ENCODE results near the gene GNAQ. TPM values are rescaled to one million over a fixed set of nuclear protein-coding genes. Genes with fewer than 3 reads are reported as not detected.

The GNAQ gene
- total RNA-seq, 1 donor from 2014 or later = 16.2 TPM

DNA sequence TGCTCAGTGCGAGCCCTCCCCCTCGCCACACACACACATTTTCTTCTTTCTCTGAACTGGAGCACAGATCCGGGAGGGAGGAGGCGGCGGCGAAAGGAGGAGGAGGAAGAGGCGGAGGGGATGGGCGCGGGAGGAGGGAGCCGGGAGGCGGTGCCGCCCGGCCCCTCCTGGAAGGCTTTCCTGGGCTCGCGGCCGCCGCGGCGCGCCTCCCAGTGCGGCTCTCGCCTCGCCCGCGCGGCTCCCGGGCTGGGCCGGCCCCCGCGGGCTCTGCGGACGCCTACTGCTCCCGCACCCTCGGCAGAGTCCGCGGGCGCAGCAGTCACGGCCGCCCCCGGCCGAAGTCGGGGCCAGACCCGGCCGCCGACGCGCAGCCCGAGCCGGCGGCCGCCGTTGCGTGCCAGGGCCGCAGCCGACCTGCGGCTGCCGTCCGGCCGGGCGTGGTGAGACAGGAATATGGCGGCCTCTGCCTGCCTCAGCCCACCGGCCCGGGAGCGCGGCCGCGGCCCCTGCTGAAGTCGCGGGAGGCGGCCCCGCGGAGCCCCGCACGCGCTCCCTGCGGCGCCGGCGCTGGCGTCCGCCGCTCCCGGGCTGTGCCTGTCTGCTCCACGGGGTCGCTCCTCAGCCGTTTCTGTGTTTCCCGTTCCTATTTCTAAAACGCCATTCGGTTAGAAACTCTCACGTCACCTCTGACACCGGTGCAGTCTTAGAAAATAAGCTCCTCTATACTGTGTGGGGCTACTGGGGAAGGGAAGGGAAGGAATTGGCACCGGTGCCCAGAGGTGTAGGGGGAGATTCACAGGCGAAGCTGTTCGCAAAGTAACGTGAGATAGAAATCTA is 500 bp upstream of the GNAQ start:
- DNase-seq (ENCODE audit: low spot score) = peak; percentile 95
- ATAC-seq = peak; percentile 89

DNA sequence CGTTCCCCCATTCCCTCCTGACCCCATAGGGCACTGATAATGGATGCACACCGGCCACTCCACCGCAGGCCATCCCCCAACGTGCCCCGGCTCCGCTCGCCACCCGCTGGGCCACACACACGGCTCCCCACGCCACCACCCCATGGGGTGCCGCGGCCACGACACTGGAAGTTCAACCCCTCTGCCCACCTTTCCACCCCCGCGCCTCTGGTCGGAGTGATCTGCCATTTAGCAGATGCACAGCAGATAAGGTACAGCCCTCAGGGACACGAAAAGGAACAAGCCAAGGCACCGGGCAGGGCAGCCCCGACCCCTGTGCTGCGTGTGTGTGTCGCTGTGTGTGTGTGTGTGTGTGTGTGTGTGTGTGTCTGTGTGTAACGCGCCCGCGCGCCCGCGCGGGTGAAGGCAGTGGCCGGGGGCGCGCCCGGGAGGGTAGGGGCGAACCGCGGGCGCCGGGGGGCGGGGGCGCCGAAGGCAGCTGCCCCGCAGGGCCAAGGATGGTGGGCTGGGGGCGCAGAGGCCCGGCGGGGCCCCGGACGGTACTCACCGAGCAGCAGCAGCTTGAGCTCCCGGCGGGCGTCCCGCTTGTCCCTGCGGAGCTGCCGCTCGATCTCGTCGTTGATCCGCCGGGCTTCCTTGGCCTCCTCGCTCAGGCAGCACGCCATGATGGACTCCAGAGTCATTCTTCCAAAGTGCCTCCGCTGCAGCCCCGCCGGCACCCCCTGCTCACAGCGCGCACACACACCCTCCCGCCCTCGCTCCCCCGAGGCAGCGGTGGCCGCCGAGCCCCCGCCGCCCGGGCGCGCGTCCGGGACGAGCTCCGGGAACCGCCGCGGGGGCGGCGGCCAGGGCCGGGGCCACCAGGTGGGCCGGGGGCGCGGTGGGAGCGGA is 813 bp downstream of the GNAQ start:
- ATAC-seq = peak; percentile 51
- peak; percentile 67 for DNase-seq (ENCODE audit: low spot score)

DNA sequence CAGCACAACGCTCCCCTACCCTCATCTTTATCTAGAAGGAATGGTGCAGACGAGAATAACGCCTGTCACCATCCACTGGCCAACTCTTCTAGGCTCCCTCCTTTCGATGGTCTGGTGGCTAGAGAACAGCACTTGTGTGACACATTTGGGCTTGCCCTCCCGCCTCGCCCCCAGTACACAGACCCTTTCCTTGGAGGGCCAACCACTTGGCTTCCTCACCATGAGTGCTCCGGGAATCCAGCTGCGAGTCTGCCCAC is 1.4 kb downstream of the GNAQ start:
- ATAC-seq (peak; percentile 8), DNase-seq (ENCODE audit: low spot score) (no peak)

DNA sequence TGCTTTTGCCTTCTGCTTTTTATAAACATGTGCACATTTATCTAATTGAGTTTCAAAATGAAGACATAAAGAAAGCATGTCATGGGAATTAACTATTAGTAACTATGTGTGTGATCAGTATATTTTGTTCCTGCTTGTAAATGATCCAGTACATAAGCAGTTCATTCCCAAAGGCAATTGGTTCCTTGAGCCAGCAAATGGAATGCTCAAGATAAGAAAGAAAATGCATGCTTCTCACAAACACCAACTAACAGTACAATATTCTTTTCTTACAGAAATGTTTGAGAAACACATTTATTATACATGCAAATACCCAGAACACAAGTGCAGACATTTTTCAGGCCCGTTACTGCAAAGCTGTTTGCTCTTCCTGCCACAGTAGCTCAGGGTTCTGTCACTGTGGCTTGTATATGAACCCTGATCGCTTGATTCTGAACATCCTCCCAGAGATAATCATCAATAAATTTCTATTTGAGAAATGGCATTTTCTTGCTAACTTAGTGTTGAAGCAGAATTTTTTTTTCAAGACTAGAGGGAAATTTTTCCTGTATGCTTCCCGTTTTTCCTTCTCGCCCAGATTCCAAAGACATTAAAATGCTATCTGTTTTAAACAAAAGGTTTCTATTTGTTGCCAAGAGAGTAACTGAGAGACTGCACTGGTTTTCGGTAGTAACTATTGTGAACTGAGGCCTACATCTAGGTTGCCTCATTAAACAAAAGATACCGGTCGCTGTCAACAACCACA is 1.9 kb downstream of the GNAQ start:
- no peak for DNase-seq (ENCODE audit: low spot score)
- ATAC-seq = no peak

- DNase-seq (ENCODE audit: low spot score) = no peak
Observed at GRCh38 chr9:78028926-78029325, 2.7 kb downstream of the GNAQ start.

DNA sequence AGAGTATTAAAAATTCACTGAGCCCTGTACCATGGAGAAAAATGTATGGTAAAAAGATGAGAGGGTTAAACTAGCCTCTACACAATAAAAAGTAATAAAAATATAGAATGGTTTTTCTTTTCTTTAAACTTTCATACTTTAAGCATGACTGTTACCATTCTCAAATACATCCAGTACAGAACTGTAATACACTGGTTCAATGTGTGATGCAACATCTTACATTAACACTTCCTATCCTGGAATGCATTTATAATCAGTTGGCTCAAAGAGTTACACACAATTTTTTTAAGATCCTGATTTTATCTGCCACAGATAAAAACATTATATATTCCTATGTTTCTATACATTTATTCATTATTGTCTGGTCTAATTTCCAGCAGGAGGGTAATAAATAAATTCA is 4.7 kb downstream of the GNAQ start:
- no peak for ATAC-seq

More at GRCh38 chr9:78028926-78029325, 2.7 kb downstream of the GNAQ start:
- ATAC-seq = no peak

DNA sequence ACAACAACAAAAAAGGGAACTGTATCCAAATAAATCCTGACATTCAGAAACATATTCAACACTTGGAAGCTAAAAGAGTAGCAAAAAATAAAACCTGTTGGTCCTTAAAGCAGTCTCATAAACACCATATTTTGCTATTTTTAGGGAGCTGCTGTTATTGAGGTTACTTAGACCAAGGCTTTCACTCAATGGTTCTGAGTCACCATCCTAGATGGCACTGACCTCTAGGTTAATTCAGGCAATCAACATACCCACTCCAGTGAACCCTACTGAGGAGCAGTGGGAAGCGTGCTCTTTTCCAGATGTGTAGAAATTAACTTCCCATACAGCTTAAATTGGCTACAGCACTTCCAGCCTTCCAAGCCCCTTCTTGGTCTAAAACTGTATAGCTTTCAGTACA is 5.2 kb downstream of the GNAQ start:
- DNase-seq (ENCODE audit: low spot score) = no peak
- no peak for ATAC-seq

More for the DNA sequence above, 4.7 kb downstream of the GNAQ start:
- no peak for DNase-seq (ENCODE audit: low spot score)

DNA sequence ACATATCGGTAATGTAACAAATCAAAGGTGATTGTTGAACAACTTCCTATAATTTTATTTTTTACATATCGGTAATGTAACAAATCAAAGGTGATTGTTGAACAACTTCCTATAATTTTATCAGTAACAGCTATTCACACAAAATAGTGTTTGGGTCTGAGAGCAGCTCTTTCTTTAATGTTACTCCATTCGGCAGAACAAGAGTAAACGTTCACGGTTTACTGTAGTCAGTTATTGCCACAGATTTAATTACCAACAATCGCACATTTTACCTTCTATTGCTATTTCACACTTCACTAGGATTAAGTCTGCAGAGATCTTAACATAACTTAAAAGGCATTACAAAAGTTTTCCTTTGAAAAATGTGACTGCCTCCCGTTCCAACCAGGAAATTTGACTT is 6.4 kb downstream of the GNAQ start:
- ATAC-seq (no peak), DNase-seq (ENCODE audit: low spot score) (no peak)

GRCh38 chr9:78023003-78023741 is 8.4 kb downstream of the GNAQ start:
- ATAC-seq = peak; percentile 88
- DNase-seq (ENCODE audit: low spot score) = no peak

GRCh38 chr9:78021697-78022096 is 9.9 kb downstream of the GNAQ start:
- no peak for DNase-seq (ENCODE audit: low spot score)
- ATAC-seq = peak; percentile 44

DNA sequence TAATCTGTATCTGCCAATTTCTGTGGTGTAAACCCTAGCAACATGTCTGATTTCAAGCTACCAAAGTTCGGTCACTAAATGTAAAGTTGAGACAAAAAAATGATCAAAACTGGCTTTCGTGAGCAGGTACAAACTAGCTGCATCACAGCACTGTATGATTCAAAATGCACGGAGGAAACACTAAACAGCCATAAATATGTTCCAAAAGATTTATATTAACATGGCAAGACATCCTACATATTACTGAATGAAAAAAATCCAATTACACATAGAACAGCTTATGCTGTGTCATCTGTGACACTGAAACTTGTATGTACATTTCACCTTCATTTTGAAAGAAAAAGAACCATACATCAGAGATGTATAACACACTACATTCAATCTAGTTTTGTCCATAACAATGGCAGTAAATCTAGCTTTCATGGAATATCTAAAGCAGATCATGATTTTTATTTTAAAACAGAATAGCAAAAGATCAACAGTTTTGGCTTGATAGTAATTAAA is 14.4 kb downstream of the GNAQ start:
- no peak for DNase-seq (ENCODE audit: low spot score)
- ATAC-seq = no peak

- ATAC-seq (no peak), DNase-seq (ENCODE audit: low spot score) (no peak)
Observed at GRCh38 chr9:78015241-78015640, 16.4 kb downstream of the GNAQ start.

GRCh38 chr9:78014776-78015175 is 16.8 kb downstream of the GNAQ start:
- ATAC-seq (no peak), DNase-seq (ENCODE audit: low spot score) (no peak)

- DNase-seq (ENCODE audit: low spot score) = no peak
- ATAC-seq = no peak
Observed at GRCh38 chr9:78013934-78014333, 17.7 kb downstream of the GNAQ start.

DNA sequence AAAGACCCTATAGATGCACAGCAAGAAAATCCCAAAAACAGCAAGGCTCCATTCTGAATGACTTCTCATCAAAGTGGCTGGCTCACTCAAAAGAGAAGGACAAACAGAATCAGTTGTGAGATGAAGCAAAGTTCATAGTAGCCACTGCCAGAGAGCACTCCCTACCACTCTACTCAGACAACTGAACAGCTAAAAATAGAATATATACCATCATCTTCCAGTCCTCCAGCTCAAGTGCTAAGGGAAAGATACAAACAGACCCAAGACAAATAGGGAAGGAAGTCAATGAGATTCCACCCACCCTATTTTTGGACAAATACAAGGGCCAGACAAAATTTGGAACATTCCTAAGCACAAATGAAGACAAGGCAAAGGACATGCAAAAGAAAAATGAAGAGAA is 20.6 kb downstream of the GNAQ start:
- no peak for DNase-seq (ENCODE audit: low spot score)
- ATAC-seq = peak; percentile 90

DNA sequence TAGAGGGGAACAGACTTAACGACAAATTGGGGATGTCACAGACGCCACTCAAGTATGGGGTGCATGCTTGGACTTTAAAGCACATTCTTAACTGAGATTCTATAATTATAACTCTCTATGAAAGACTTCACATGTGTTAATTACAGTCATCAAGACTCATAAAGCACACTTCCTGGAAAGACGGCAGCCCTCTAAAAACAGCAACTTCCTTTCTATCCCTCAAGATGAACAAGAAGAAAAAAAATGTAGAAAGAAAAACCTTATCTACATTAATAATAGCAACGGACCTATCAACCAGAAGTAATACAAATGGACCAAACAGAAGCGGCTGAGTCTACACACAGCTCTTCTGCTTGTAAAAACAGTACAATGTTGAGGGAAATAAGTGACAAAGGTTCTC is 21.2 kb downstream of the GNAQ start:
- ATAC-seq (no peak), DNase-seq (ENCODE audit: low spot score) (no peak)

- ATAC-seq (no peak), DNase-seq (ENCODE audit: low spot score) (no peak)
Observed at GRCh38 chr9:78009186-78009585, 22.4 kb downstream of the GNAQ start.

DNA sequence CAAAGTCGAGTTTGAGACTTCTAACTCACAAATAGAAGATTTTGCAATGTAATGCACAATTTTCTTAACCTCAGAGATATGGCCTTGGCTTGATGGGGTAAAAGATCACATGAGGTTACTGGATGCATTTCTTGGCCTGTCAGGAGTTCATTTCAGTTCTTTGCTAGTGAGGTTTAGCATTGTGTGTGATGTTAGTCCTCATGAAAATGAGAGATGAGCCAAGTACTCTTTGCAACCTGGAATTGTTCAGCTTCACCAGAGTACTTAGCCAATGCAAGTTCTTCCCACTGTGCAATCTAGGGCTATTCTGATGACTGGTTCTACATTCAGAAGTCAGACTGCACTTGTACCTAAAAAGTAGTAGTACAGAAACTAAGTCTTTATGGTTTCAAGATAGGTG is 24.9 kb downstream of the GNAQ start:
- ATAC-seq (peak; percentile 51), DNase-seq (ENCODE audit: low spot score) (no peak)

GRCh38 chr9:78005231-78006002 is 26.2 kb downstream of the GNAQ start:
- ATAC-seq (no peak), DNase-seq (ENCODE audit: low spot score) (no peak)

Measured in left lobe of liver (tissue), 2 donors.